ENCODE data around the gene FAM114A1. TPM values are rescaled to one million over a fixed set of nuclear protein-coding genes. Genes with fewer than 3 reads are reported as not detected.

Gene FAM114A1
- 100 to 1,000 TPM in 1 of 12 donors, 10 to 100 TPM in 11; 50.5 to 219 (median 59.4) TPM for polyA plus RNA-seq (ENCODE audit: insufficient read length in 12 of 12)
- long read RNA-seq, donor 1, partial matches to known transcripts, result 0 of 2 reads
- long read RNA-seq, donor 1, other reads (novel, unspliced or antisense), result 0 of 2 reads
- long read RNA-seq, donor 2, full-length matches to known transcripts, result 5 of 5 reads
- long read RNA-seq, donor 2, partial matches to known transcripts, result 0 of 5 reads
- long read RNA-seq, donor 2, other reads (novel, unspliced or antisense), result 0 of 5 reads
- long read RNA-seq, donor 3, full-length matches to known transcripts, result 2 of 2 reads
- long read RNA-seq, donor 3, partial matches to known transcripts, result 0 of 2 reads
- long read RNA-seq, donor 3, other reads (novel, unspliced or antisense), result 0 of 2 reads
- long read RNA-seq, donor 4, full-length matches to known transcripts, result 3 of 3 reads
- long read RNA-seq, donor 4, partial matches to known transcripts, result 0 of 3 reads
- long read RNA-seq, donor 4, other reads (novel, unspliced or antisense), result 0 of 3 reads
- long read RNA-seq, donor 5, full-length matches to known transcripts, result 2 of 2 reads
- long read RNA-seq, donor 5, partial matches to known transcripts, result 0 of 2 reads
- long read RNA-seq, donor 5, other reads (novel, unspliced or antisense), result 0 of 2 reads
- long read RNA-seq, donor 6, partial matches to known transcripts, result 0 of 1 reads
- long read RNA-seq, donor 6, other reads (novel, unspliced or antisense), result 0 of 1 reads
- long read RNA-seq, donor 7, full-length matches to known transcripts, result 2 of 2 reads
- long read RNA-seq, donor 7, partial matches to known transcripts, result 0 of 2 reads
- long read RNA-seq, donor 7, other reads (novel, unspliced or antisense), result 0 of 2 reads
- long read RNA-seq, donor 8, partial matches to known transcripts, result 0 of 1 reads
- long read RNA-seq, donor 8, other reads (novel, unspliced or antisense), result 0 of 1 reads
- long read RNA-seq, donor 9, full-length matches to known transcripts, result 2 of 2 reads
- long read RNA-seq, donor 9, partial matches to known transcripts, result 0 of 2 reads
- long read RNA-seq, donor 9, other reads (novel, unspliced or antisense), result 0 of 2 reads
- long read RNA-seq, donor 10, partial matches to known transcripts, result 0 of 2 reads
- long read RNA-seq, donor 10, other reads (novel, unspliced or antisense), result 0 of 2 reads
- long read RNA-seq, donor 11, partial matches to known transcripts, result 0 of 1 reads
- long read RNA-seq, donor 11, other reads (novel, unspliced or antisense), result 0 of 1 reads

DNA sequence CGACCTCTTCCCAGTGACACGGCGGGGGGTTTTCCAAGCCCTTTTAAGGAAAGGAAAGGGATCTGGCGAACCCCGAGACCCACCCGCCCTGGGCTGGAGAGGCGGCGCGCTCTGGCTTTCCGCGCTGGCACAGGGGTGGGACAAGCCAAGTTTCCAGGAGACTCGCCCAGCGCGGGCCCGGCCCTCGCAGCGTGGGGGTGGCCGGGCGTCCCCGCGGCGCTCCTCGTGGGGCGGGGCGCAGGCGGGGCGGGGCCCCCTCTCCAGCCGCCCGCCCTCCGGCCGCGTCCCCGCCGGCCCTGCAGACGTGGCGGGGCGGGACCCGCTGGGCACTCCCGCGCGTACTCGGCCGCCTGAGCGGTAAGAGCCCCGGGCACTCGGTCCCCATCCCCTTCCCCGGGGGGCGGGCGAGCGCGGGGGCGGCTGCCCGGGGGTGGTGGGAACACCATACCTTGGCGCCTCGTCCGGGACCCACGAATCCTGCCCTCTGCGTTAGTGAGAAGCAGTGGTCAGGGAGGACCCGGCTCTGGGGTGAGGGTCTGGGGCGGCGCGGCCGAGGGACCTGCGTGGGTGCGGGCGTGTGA, at the start of gene FAM114A1:
FAM114A1 (plus strand) TSS at position 329 of the 581 bp plus-strand sequence. CDS start 10,273 bp downstream, outside the sequence.
- peak; percentile 80 for DNase-seq

DNA sequence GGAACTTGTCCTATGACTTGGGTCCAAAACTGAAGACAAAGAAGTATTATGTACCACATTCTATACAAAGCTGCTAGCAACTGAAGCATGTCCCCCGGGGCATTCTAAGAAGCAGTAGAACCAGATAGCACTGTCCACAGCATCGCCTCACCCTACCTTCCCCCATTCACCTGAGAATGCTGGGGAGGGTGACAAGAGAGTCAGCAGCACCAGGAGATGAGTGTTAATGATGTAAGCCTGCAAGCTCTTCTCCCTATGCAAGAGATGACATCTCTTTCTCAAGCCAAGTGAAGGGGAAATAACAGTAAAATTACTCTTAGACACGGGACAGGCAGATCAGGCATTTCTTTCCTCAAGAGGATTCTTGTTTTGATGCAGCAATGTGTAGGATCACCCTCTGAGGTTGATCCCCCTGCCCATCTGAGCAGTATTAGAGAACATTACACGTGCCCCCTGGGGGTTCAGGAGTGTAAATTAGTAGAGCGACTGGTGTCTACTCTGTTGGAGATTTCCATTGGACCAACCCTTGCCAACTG, 49.1 kb upstream of the FAM114A1 start:
- DNase-seq, result no peak

GRCh38 chr4:38819569-38819968, 48.0 kb upstream of the FAM114A1 start:
- DNase-seq, result no peak

- DNase-seq, result no peak
These were observed 47.1 kb upstream of the FAM114A1 start for GRCh38 chr4:38820329-38821061.

- DNase-seq, result no peak
These were observed 45.9 kb upstream of the FAM114A1 start for GRCh38 chr4:38821739-38822138.

GRCh38 chr4:38822748-38823303, 44.8 kb upstream of the FAM114A1 start:
- DNase-seq, result no peak

- no peak for DNase-seq
These were observed 43.8 kb upstream of the FAM114A1 start for GRCh38 chr4:38823766-38824165.

DNA sequence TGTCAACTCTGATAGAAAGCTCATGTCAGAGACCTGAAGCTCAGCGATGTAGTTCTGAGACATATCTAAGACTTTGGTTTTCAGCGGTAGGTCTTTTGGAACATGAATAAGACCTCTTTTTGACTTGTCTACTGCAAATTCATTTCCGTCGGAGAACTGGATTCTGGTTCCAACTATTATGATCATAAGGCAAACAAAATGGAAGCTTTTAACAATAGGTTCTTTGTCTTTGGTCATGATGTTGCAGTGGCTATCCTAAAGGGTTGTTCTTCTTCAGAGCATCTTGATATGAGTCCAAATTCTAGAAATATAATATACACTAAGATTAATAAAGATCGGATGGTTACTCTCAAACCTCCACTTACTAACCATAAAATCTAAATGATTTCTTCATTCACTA, 38.4 kb upstream of the FAM114A1 start:
- DNase-seq, result no peak

- DNase-seq, result no peak
These were observed 36.0 kb upstream of the FAM114A1 start for GRCh38 chr4:38831653-38832052.

DNA sequence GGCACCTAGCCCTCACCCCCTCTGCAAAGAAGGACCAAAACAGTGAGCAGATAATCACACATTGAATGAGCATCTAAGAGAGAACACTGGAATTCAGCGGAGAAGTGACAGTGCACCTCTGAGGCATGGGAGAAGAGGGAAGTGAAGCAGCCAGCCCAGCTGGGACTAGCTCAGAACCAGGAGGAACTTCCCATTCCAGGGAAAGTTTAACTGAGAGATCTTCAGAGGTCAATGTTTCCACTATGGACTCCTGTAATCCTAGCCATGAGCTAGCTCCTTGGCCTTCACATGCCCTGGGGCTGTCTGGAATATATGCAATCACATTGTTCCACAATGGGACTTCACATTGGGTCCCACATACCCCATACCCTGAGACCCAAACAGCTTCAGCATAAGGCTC, 35.4 kb upstream of the FAM114A1 start:
- no peak for DNase-seq

DNA sequence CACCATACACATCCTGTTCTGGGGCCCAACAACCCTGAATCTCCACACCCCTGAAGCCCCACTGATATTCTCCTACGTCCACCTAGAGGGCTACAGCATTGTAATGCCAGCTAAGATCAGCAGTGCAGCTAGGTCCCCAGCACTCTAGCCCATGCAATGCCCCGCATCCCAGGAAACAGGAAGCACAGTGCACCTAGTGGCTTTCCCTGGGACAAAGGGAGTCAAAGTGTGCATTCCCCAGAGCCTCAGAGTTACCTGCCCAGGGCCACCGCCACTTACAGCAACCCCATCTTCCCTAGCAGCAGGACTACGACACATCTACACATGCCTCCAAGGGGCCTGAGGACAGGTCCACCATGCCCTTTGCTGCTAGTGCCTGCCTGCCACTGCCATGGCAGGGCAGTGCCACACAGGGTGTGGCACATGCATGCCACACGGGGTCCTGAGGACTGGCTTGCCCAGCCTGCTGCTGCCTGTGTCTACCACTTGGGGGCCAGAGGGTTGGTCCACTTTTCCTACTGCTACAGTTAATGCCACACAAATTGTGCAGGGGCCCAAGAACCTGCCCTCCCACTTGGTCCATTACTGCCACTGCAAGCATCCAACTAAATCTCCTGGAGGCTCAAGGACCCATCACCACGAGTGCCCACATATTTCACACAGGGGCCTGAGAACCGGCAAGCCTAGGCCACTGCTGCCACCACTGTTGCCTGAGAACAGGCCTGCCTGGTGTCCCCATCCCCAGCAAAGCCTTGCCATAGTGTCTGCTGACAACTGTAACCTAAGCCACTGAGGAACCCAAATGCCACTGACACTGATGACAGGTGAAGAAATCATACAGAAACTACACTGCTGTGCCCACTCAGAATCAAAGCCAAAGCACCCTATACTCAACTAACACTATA, 34.7 kb upstream of the FAM114A1 start:
- no peak for DNase-seq

- no peak for DNase-seq
These were observed 33.0 kb upstream of the FAM114A1 start for GRCh38 chr4:38834570-38834969.

GRCh38 chr4:38837334-38837733, 30.3 kb upstream of the FAM114A1 start:
- DNase-seq, result no peak

- DNase-seq, result no peak
These were observed 29.8 kb upstream of the FAM114A1 start for GRCh38 chr4:38837849-38838248.

DNA sequence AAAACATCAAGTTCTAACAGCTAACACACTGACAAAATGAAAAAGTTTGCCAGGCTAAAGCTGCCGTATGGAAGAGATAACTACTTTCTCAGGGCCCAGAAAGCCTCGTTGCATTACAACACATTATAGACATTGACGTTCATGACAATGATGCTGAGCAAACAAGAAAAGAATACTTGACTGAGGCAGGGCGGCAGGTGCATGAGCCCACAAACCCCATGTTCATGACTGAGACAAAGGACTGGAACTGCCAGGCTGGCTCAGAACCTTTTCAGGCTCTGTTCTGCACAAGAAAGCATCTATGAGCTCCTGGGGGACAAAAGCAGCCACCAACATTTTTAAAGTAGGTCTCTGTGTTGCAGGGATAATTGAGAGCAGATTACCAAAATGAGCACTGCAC, 24.6 kb upstream of the FAM114A1 start:
- DNase-seq, result no peak

- no peak for DNase-seq
These were observed 21.6 kb upstream of the FAM114A1 start for GRCh38 chr4:38846015-38846414.

- no peak for DNase-seq
These were observed 12.1 kb upstream of the FAM114A1 start for GRCh38 chr4:38855466-38855865.

GRCh38 chr4:38856046-38856445, 11.6 kb upstream of the FAM114A1 start:
- no peak for DNase-seq
